Measurements from ENCODE around the gene MAP4K5.

Gene MAP4K5

DNA sequence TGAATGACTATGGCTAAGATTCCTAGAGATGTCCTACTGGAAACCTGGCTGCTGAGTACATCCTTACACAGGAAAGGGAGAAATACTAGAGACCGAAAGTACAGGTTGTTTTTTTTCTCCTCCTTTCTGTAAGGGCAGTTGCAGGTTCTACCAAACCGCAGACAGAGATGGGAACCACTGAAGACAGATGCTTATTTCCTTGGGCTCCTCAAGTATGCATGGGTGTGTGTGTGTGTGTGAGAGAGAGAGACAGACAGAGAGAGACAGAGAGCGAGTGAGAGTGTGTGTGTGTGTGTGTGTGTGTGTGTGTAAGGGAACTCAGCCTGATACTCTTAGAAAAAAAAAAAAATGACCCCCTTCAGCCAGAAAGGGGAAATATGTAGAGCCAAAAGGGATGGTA, 42.5 kb downstream of the MAP4K5 start:
- in situ Hi-C loops (cut with MboI; ENCODE audit: low sequenced_read_pairs) = no loop called here

GRCh38 chr14:50488521-50488920, 43.8 kb downstream of the MAP4K5 start:
- in situ Hi-C loops (cut with MboI; ENCODE audit: low sequenced_read_pairs) = no loop called here

DNA sequence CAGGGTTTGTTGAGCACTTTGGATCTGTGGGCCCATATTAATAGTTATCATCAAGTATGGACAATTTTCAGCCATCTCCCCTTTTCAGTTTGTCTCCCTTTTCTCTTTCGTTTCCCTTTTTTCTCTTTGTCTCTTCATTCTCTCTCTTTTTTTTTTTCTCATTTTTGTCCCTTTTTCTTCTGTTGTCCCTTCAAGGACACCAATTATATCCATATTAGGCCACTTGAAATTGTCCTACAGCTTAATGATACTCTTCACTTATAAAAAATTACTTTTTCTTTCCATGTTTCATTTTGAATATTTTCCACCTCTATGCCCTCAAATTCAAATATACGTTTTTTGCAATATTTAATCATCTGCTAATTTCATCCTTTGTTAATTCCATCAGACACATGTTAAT, 53.3 kb downstream of the MAP4K5 start:
- in situ Hi-C loops (cut with MboI; ENCODE audit: low sequenced_read_pairs) = no loop called here

DNA sequence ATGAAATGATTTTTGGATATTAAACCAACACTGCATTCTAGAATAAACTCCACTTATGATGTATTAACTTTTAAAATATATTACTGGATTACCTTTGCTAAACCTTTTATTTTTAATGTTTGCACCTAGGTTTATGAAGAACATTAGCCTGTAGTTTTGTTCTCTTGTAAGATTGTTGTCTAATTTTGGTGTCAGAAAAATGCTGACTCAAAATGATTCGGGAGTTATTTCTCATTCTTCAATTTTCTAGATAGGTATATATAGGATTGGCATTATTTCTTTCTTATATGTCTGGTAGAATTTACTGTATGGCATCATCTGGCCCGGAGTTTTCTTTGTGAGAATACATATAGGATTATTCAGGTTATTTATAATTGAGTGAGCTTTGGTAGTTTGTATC, 54.6 kb downstream of the MAP4K5 start:
- in situ Hi-C loops (cut with MboI; ENCODE audit: low sequenced_read_pairs) = no loop called here

DNA sequence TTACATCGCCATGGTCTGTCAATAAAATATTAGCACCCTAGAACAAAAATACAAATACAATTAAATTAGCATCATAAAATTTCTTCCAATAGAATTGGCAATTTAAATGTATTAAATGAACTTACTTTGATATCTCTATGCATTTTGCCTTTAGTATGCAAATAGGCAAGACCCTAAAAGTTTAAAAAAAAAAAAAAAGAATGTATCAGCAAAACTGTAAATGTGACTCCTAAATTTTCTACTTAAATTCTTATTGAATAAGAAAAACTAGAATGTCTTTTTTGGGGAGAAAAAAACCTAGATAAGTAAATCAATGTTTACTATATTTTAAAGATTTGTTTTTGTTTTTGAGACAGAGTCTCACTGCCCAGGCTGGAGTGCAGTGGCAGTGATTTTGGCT, 56.2 kb downstream of the MAP4K5 start:
- in situ Hi-C loops (cut with MboI; ENCODE audit: low sequenced_read_pairs) = no loop called here

- in situ Hi-C loops (cut with MboI; ENCODE audit: low sequenced_read_pairs) = no loop called here
Measured at GRCh38 chr14:50475460-50475859, 56.9 kb downstream of the MAP4K5 start.

DNA sequence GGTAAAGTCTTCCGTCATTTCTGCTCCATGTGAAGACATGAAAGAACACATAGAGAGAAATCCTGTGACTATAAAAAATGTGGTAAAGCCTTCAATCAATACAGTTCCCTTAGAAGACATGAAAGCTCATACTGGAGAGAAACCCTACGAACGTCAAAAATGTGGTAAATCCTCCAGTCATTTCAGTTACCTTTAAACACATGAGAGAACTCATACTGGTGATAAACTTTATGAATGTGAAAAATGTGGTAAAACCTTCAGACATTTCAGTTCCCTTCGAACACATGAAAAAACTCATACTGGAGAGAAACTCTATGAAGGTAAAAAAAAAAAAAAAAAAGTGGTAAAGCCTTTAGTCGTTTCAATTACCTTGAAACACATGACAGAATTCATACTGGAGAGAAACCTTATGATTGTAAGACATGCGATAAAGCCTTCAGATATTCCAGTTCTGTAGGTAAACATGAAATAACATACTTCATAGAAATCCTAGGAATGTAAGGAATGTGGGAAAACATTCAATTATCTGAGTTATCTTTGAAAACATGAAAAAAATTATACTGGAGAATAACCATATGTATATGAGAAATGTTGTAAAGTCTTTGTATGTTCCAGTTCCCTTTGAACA, 60.4 kb downstream of the MAP4K5 start:
- in situ Hi-C loops (cut with MboI; ENCODE audit: low sequenced_read_pairs) = no loop called here

DNA sequence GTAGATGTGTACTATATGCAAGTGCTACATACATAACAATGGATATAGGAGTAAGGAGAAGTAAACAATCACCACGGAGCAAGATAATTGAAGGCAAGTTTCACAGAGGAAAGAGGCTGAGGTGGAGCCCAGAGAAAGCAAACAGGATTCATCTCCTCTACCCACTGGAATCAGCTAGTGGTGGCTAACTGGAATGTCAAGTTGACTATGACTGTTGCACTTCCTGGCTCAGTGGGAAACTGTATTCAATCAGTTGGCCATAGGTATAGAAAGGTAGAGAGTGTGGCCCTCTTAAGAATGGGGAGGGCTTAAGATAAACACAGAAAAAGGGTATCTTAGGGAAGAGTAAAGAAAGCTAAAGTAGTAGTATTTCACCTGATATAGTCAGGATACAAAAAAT, 62.4 kb downstream of the MAP4K5 start:
- in situ Hi-C loops (cut with MboI; ENCODE audit: low sequenced_read_pairs) = no loop called here

DNA sequence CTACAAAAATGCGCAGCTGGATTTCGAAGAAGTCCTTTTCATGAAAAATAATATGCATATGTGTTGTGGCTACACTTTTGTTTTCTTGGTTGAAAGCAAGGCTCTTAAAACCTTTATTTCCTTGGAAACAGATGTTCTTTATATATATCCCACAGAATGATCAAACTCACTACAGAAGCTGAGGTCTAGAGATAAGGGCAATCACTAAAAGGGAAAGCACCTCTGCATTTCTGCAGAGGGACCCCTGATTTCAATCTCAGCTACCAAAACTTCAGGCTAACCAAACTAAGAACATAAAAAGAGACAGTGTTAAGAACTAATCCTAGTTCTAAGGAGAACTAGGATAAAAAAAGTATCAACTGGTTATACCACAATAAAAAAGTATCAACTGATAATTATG, 70.3 kb downstream of the MAP4K5 start:
- in situ Hi-C loops (cut with MboI; ENCODE audit: low sequenced_read_pairs) = no loop called here

DNA sequence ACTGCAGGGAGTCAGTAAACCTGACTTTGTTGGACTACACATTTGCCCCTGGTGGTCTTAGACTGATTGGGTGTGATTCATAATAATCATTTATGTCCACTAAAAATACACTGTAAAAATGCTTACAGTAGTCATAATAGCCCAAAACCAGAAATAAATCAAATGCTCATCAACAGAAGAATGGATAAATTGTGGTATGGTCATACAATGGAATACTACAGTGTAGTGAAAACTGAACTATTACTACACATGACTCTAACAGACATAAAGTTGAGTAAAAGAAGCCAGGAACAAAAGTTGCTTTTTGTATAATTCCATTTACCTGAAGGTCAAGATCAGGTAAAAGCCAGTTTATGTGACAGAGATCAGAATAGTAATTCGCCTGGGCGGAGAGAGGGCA, 78.5 kb downstream of the MAP4K5 start:
- in situ Hi-C loops (cut with MboI; ENCODE audit: low sequenced_read_pairs) = no loop called here

DNA sequence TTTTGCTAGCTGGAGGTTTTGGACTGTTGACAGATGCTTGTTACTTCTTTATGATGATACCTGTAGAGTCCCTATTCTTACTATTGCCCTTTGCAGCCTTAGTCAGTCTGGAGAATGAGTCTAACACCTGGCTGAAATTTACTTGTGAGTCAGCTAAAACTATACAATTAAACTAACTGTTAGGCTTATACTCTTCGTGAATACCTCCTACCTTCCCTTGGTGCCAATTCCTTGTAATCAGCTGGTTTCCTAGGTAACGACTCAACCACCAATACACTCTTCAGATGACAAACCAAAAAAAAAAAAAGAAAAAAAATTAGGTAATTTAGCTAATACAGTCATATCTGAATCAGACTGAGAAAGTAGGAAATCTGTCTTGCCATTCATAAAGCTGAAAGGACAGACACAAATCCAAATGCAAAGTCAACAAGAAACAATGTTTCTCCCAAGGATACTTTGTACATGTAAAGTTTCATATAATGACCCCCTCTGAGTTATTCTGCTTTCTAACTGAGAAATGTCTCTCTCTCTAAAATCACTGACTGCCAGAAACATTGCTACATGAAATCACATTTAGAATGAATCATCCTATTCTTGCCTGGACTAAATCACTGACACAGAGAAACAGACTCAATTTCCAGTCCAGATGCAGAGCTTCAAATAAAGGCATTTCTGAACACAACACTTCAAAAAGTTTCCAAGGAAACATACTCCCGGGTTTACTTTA, 79.2 kb downstream of the MAP4K5 start:
- in situ Hi-C loops (cut with MboI; ENCODE audit: low sequenced_read_pairs) = no loop called here

DNA sequence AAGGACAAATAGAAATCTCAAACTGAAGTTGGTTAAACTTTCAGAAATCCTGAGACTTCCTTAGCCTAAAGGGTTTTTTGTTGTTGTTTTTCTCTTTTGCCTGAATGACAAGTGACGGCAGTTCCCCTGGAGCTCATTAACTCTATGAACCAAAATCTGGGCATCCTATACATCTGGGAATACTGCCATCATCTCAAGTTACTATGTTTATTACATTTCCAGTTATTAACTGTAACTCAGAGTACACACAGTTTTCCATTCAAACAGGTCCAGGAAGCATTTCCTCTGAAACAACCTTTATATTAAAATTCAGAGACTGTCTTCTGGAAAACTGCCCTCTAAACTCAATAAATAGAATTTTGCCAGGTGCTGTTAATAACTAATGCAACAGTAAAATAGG, 80.1 kb downstream of the MAP4K5 start:
- in situ Hi-C loops (cut with MboI; ENCODE audit: low sequenced_read_pairs) = no loop called here

DNA sequence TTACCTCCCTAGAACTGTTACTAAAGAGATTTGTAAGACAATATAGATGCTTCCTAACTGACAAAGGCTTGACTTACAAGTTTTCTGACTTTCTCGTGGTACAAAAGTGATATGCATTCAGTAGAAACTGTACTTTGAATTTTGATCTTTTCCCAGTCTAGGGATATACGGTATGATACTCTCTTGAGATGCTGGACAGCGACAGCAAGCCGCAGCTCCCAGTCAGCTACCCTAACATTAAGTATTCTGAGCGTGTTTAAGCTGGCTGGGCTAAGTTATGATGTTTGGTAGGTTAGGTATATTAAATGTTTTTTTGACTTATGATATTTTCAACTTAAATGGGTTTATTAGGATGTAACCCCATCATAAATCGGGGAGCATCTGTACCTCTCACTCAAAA, 80.5 kb downstream of the MAP4K5 start:
- in situ Hi-C loops (cut with MboI; ENCODE audit: low sequenced_read_pairs) = no loop called here

DNA sequence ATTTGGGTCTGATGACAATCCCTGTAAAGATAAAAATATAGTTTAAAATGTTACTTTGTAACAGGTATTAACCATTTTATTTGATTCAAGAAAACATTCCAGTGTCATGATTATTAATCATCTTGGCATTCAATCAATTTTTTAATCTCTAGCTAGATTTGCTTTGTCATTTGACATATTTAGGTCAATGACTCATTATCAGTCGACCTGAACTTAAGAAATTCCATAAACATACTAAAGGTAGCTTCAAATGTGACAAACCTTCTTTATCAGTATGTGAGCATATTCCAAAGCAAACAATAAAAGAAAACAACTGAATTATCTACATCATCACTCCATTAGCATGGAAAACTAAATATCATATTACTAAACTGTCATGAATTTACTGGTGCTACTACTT, 84.9 kb downstream of the MAP4K5 start:
- in situ Hi-C loops (cut with MboI; ENCODE audit: low sequenced_read_pairs) = no loop called here

- in situ Hi-C loops (cut with MboI; ENCODE audit: low sequenced_read_pairs) = no loop called here
Measured at GRCh38 chr14:50434528-50434927, 97.8 kb downstream of the MAP4K5 start.

- in situ Hi-C loops (cut with MboI; ENCODE audit: low sequenced_read_pairs) = no loop called here
Measured at GRCh38 chr14:50432131-50432530, 100.2 kb downstream of the MAP4K5 start.

- in situ Hi-C loops (cut with MboI; ENCODE audit: low sequenced_read_pairs) = no loop called here
Measured at GRCh38 chr14:50425816-50426215, 106.6 kb downstream of the MAP4K5 start.

- in situ Hi-C loops (cut with MboI; ENCODE audit: low sequenced_read_pairs) = no loop called here
Measured at GRCh38 chr14:50425105-50425504, 107.3 kb downstream of the MAP4K5 start.

DNA sequence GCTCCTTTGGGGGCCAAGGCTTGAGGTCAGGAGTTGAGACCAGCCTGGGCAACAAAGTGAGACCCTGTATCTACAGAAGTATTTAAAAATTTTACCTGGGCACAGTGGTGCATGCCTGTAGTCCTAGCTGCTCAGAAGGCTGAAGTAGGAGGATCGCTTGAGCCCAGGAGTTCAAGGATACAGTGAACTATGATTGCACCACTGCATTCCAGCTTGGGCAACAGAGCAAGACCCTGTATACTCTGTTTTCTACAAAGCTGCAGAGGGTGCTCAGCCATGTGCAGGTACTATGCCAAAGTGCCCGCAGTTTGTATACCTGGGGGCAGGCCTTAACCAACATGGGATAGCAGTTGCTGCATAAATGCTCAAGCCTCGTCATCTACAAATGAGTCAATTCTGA, 108.8 kb downstream of the MAP4K5 start:
- in situ Hi-C loops (cut with MboI; ENCODE audit: low sequenced_read_pairs) = no loop called here

DNA sequence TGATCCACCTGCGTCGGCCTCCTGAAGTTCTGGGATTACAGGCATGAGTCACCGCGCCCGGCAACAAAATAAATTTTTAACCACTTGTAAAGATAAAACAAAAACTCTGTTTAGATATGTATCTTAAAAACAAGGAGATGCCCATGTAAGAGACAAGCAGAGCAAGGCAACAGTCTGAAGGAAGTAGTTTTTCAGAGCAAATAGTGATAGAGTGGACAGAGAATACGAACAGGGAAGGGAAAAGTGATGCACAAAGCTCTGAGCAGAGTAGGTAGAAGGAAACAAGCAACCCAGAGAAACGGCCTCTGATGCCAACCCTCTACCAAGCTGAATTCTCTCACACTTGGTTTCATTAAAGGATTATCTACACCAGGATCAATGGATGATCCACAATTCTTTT, 110.9 kb downstream of the MAP4K5 start:
- in situ Hi-C loops (cut with MboI; ENCODE audit: low sequenced_read_pairs) = no loop called here

DNA sequence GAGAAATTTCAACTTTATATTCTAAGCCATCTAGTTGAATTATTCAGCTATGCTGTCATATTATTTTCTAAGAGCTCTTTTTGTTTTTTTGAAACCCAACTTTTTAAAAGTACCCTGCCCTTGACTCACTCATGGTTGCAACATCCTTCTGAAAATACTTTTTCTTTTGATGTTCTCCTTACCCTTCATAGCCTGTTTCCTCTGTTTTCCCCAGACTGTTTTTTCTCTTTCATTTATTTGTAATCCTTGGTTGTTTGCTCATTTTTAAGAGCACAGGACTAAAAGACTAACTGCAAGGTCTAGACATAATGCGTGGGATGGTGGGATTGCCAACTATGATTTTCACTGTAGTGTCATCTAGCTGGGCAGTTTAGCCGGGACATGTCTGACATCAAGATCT, 114.5 kb downstream of the MAP4K5 start:
- in situ Hi-C loops (cut with MboI; ENCODE audit: low sequenced_read_pairs) = no loop called here

DNA sequence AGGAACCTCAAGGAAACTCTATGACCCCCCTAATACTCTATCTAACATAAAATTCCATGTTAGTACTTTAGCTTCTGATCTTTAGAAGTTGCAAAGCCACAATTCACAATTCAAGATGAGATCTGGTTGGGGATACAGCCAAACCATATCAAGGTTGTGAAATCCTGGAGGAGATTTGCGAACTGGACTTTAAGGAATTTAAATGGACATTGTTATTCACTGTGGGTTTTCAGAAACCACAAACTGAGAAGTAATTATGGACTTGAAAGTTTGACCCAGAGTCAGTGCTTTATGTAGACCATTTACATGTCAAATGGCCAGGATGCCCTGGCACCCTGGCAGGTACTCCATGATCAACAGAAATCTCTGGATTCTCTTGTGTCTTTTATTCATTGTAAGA, 121.4 kb downstream of the MAP4K5 start:
- in situ Hi-C loops (cut with MboI; ENCODE audit: low sequenced_read_pairs) = no loop called here

- in situ Hi-C loops (cut with MboI; ENCODE audit: low sequenced_read_pairs) = no loop called here
Measured at GRCh38 chr14:50410071-50410470, 122.3 kb downstream of the MAP4K5 start.
